ENCODE data around the gene RASAL2.
"Not testable (repeated sequence)": the region's sequence is repeated elsewhere in the genome, so short reads cannot be mapped to it uniquely, and the experiment has no call there.

RASAL2 gene

DNA sequence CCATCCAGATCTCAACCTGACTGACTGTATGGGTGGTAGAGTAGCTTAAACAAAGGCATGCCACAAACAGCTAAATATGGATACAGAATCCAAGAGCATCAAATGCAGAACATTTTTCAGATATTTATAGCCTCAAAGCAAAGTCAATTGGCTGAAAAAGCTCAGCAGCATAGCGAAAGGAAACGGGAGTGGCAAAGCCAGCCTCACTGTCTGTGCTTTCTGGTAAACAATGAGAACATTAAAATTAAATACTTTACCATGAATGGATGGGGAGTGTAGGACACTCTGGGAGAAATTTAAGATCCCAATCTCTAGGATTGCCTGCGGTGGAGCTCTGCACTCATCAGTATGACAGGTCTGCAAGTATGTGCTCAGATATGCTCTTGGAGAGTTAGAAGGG is 4.4 kb downstream of the RASAL2 start:
- Histone ChIP-seq H3K9ac (ENCODE audit: low read length) (no peak overlapping the region), H3K9me3 (ENCODE audit: control insufficient read depth, low read depth, low read length) (no peaks in the 10 kb centered on the region), H3K27me3 (ENCODE audit: control insufficient read depth, insufficient read depth, low read length) (no peaks in the 10 kb centered on the region)

GRCh38 chr1:178101266-178101630 is 7.3 kb downstream of the RASAL2 start:
- H3K4me3 ChIP-seq (ENCODE audit: low read length), result no peak overlapping the region
- no peaks in the 10 kb centered on the region for H3K27me3 ChIP-seq (ENCODE audit: control insufficient read depth, insufficient read depth, low read length)
- H3K9ac ChIP-seq (ENCODE audit: low read length), result no peak overlapping the region
- peaks cover 11% of the 10 kb centered on the region for H3K4me1 ChIP-seq (ENCODE audit: control insufficient read depth, low read depth, low read length)
- H3K27ac ChIP-seq (ENCODE audit: low read length), result no peak overlapping the region
- no peaks in the 10 kb centered on the region for H3K9me3 ChIP-seq (ENCODE audit: control insufficient read depth, low read depth, low read length)
- H3K36me3 ChIP-seq (ENCODE audit: control insufficient read depth, low read depth, low read length), result no peaks in the 10 kb centered on the region

More for the DNA sequence above, 4.4 kb downstream of the RASAL2 start:
- no peak overlapping the region for H3K27ac ChIP-seq (ENCODE audit: low read length)
- H3K4me3 ChIP-seq (ENCODE audit: low read length), result no peak overlapping the region
- H3K36me3 ChIP-seq (ENCODE audit: control insufficient read depth, low read depth, low read length), result no peaks in the 10 kb centered on the region
- H3K4me1 ChIP-seq (ENCODE audit: control insufficient read depth, low read depth, low read length), result peaks cover 20% of the 10 kb centered on the region

DNA sequence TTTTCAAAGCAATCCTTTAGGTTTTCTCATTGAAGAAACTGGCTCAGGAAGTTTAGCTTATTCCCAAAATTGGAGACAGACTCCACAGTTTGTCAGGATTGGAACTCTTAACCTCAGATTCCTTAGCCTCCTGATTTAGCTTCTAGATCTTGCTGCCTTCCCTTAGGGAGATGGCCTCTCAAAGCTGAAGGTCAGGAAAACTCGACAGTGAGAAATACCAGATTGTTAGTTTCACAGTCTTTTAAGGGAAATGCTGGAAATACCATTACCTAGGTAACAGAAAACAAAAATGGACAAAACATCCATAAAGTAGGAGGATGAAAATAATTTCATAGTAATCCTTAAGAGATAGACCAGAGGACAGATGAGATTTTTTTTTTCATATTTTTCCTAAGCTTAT is 7.8 kb downstream of the RASAL2 start:
- Histone ChIP-seq H3K27ac (ENCODE audit: low read length) (no peak overlapping the region), H3K4me1 (ENCODE audit: control insufficient read depth, low read depth, low read length) (peaks cover 11% of the 10 kb centered on the region), H3K9me3 (ENCODE audit: control insufficient read depth, low read depth, low read length) (no peaks in the 10 kb centered on the region), H3K36me3 (ENCODE audit: control insufficient read depth, low read depth, low read length) (no peaks in the 10 kb centered on the region), H3K9ac (ENCODE audit: low read length) (no peak overlapping the region), H3K4me3 (ENCODE audit: low read length) (no peak overlapping the region), H3K27me3 (ENCODE audit: control insufficient read depth, insufficient read depth, low read length) (no peaks in the 10 kb centered on the region)

DNA sequence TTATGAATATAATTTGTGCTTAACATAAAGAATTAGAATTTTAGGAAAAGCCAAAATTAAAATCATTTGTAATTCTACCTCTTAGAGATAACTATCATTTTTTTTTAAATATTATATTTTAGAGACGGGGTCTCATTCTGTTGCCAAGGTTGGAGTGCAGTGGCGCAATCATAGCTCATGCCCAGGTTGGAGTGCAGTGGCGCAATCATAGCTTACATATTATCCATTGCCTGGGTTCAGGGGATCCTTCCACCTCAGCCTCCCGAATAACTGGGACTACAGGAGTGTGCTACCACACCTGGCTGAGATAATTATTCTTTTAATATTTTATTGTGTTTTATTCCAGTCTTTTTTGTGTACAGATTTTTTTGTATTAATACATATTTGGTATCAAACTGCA is 8.3 kb downstream of the RASAL2 start:
- H3K27me3 ChIP-seq (ENCODE audit: control insufficient read depth, insufficient read depth, low read length), result no peaks in the 10 kb centered on the region
- H3K9ac ChIP-seq (ENCODE audit: low read length), result no peak overlapping the region
- no peaks in the 10 kb centered on the region for H3K9me3 ChIP-seq (ENCODE audit: control insufficient read depth, low read depth, low read length)
- H3K27ac ChIP-seq (ENCODE audit: low read length), result no peak overlapping the region
- H3K36me3 ChIP-seq (ENCODE audit: control insufficient read depth, low read depth, low read length), result no peaks in the 10 kb centered on the region
- H3K4me1 ChIP-seq (ENCODE audit: control insufficient read depth, low read depth, low read length), result peaks cover 8% of the 10 kb centered on the region
- no peak overlapping the region for H3K4me3 ChIP-seq (ENCODE audit: low read length)

GRCh38 chr1:178107823-178108222 is 13.9 kb downstream of the RASAL2 start:
- peaks cover under 1% of the 10 kb centered on the region for H3K4me1 ChIP-seq (ENCODE audit: control insufficient read depth, low read depth, low read length)
- no peaks in the 10 kb centered on the region for H3K36me3 ChIP-seq (ENCODE audit: control insufficient read depth, low read depth, low read length)
- no peaks in the 10 kb centered on the region for H3K27me3 ChIP-seq (ENCODE audit: control insufficient read depth, insufficient read depth, low read length)
- H3K9me3 ChIP-seq (ENCODE audit: control insufficient read depth, low read depth, low read length), result no peaks in the 10 kb centered on the region
- no peak overlapping the region for H3K27ac ChIP-seq (ENCODE audit: low read length)
- H3K9ac ChIP-seq (ENCODE audit: low read length), result no peak overlapping the region
- H3K4me3 ChIP-seq (ENCODE audit: low read length), result no peak overlapping the region

DNA sequence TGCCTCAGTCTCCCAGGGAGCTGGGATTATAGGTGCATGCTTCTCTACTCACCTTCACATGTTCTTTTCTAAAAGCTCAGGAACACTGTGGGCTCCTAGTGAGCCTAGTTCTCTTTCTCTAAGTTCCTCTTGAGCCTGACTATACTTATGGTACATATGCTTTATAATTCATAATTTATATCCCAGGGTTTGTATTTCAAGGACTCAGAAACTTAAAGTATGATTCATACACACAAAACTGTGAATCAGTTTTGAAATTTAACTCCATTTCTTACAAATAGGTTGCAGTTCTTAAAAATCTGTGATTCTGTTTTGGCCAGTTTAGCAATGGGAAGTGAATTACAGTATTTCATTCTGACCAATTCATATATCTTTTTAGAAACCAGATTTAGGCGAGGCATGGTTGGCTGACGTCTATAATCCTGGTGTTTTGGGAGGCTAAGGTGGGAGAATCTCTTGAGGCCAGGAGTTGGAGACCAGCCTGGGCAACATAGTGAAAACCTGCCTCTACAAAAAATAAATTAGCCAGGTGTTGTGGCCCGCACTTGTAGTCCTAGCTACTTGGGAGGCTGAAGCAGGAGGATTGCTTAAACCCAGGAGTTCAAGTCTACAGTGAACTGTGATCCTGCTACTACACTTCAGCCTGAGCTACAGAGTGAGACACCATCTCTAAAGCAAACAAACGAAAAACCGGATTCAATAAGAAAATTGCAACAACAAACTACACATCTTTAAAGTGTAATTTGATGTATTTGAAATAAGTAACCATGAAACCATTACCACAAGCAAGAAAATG is 15.6 kb downstream of the RASAL2 start:
- Histone ChIP-seq H3K4me3 (ENCODE audit: low read length) (no peak overlapping the region), H3K36me3 (ENCODE audit: control insufficient read depth, low read depth, low read length) (no peaks in the 10 kb centered on the region), H3K27ac (ENCODE audit: low read length) (no peak overlapping the region)

DNA sequence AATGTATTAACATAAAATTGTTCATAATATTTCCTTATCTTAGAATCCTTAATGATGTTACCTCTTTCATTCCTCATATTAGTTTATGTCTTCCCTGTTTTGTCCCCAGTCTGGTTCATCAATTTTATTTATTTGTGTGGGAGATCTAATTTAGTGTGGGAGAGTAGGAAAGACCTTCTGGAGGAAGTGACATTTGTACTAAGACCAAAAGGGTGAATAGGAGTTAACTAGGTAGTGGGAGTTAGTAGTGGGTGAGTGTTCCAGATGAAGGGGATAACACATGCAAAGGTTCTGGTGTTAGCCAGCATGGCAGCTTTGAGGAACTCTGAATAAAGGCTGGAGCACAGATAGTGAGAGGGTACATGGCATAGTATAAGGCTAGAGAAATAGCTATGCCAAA is 21.4 kb downstream of the RASAL2 start:
- Histone ChIP-seq H3K9me3 (ENCODE audit: control insufficient read depth, low read depth, low read length) (no peaks in the 10 kb centered on the region), H3K9ac (ENCODE audit: low read length) (no peak overlapping the region), H3K27me3 (ENCODE audit: control insufficient read depth, insufficient read depth, low read length) (no peaks in the 10 kb centered on the region), H3K4me3 (ENCODE audit: low read length) (no peak overlapping the region), H3K4me1 (ENCODE audit: control insufficient read depth, low read depth, low read length) (peaks cover 3% of the 10 kb centered on the region), H3K36me3 (ENCODE audit: control insufficient read depth, low read depth, low read length) (no peaks in the 10 kb centered on the region), H3K27ac (ENCODE audit: low read length) (no peak overlapping the region)

More for the DNA sequence above, 15.6 kb downstream of the RASAL2 start:
- Histone ChIP-seq H3K4me1 (ENCODE audit: control insufficient read depth, low read depth, low read length) (peaks cover 3% of the 10 kb centered on the region), H3K27me3 (ENCODE audit: control insufficient read depth, insufficient read depth, low read length) (no peaks in the 10 kb centered on the region), H3K9me3 (ENCODE audit: control insufficient read depth, low read depth, low read length) (no peaks in the 10 kb centered on the region), H3K9ac (ENCODE audit: low read length) (no peak overlapping the region)

DNA sequence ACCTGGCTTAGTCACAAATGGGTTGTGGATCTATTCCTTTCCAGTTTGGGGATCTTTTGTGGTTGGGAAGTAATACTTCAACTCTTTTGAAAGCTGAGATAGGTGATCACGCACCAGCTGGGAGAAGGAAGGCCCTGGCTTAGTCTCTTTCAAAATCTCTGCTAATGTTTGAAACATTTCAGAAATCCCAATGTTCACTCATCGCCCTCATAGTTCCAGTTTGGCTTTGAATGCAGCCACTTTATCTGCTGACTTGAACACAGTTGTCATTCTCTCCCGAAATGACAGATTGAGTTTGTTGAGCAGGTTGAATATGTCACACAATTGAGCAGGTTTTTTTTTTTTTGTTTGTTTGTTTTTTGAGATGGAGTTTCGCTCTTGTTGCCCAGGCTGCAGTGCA is 24.6 kb downstream of the RASAL2 start:
- no peaks in the 10 kb centered on the region for H3K27me3 ChIP-seq (ENCODE audit: control insufficient read depth, insufficient read depth, low read length)
- H3K36me3 ChIP-seq (ENCODE audit: control insufficient read depth, low read depth, low read length), result no peaks in the 10 kb centered on the region
- peaks cover 11% of the 10 kb centered on the region for H3K4me1 ChIP-seq (ENCODE audit: control insufficient read depth, low read depth, low read length)
- H3K27ac ChIP-seq (ENCODE audit: low read length), result no peak overlapping the region
- no peak overlapping the region for H3K9ac ChIP-seq (ENCODE audit: low read length)
- no peak overlapping the region for H3K4me3 ChIP-seq (ENCODE audit: low read length)
- H3K9me3 ChIP-seq (ENCODE audit: control insufficient read depth, low read depth, low read length), result no peaks in the 10 kb centered on the region

DNA sequence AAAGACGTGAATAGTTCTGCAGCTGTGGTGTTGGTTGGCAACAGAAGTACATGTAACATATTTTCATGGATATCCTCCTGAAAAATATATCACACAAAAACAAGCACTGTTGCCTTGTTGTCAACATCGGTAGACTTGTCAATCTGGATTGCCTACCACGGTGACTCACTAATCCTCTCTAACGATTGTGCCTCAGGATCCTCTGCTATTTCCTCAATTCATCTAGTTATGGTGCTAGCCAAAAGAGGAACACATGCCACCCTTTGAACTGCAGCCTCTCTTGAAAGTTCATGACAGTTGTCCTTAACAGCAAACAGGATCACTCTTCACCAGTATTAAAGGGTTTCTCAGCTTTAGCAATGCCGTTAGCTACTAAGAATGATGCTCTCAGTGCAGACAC is 25.7 kb downstream of the RASAL2 start:
- H3K4me3 ChIP-seq (ENCODE audit: low read length), result no peak overlapping the region
- H3K27ac ChIP-seq (ENCODE audit: low read length), result no peak overlapping the region
- H3K27me3 ChIP-seq (ENCODE audit: control insufficient read depth, insufficient read depth, low read length), result no peaks in the 10 kb centered on the region
- H3K36me3 ChIP-seq (ENCODE audit: control insufficient read depth, low read depth, low read length), result no peaks in the 10 kb centered on the region
- H3K9me3 ChIP-seq (ENCODE audit: control insufficient read depth, low read depth, low read length), result no peaks in the 10 kb centered on the region
- H3K4me1 ChIP-seq (ENCODE audit: control insufficient read depth, low read depth, low read length), result peaks cover 11% of the 10 kb centered on the region
- H3K9ac ChIP-seq (ENCODE audit: low read length), result no peak overlapping the region

DNA sequence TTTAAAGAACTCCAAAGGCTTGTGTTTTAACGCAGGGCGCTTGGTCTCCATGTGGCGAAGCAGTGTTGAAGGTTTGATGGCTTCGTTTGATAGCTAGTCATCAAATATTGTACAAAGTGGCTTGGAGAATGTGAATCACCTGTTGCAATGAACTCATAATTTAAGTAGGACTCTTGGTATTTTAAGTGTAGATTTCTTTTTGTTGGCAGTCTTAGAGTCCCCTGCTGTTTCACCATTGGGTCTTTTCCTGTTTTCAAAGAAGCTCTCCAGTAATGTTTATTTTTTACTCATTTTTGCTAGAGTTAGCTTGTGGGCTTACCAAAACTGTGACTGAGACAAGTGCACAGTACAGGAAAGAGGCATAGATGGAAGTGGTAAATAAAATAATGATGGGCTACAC is 26.2 kb downstream of the RASAL2 start:
- peaks cover 11% of the 10 kb centered on the region for H3K4me1 ChIP-seq (ENCODE audit: control insufficient read depth, low read depth, low read length)
- no peak overlapping the region for H3K27ac ChIP-seq (ENCODE audit: low read length)
- H3K27me3 ChIP-seq (ENCODE audit: control insufficient read depth, insufficient read depth, low read length), result no peaks in the 10 kb centered on the region
- no peaks in the 10 kb centered on the region for H3K36me3 ChIP-seq (ENCODE audit: control insufficient read depth, low read depth, low read length)
- H3K4me3 ChIP-seq (ENCODE audit: low read length), result no peak overlapping the region
- H3K9me3 ChIP-seq (ENCODE audit: control insufficient read depth, low read depth, low read length), result no peaks in the 10 kb centered on the region
- no peak overlapping the region for H3K9ac ChIP-seq (ENCODE audit: low read length)

GRCh38 chr1:178120520-178121052 is 26.7 kb downstream of the RASAL2 start:
- H3K4me3 ChIP-seq (ENCODE audit: low read length); H3K27me3 ChIP-seq (ENCODE audit: control insufficient read depth, insufficient read depth, low read length); H3K9ac ChIP-seq (ENCODE audit: low read length); H3K27ac ChIP-seq (ENCODE audit: low read length); H3K9me3 ChIP-seq (ENCODE audit: control insufficient read depth, low read depth, low read length); H3K36me3 ChIP-seq (ENCODE audit: control insufficient read depth, low read depth, low read length): not testable (repeated sequence)
- peaks cover 11% of the 10 kb centered on the region for H3K4me1 ChIP-seq (ENCODE audit: control insufficient read depth, low read depth, low read length)

- H3K4me1 ChIP-seq (ENCODE audit: control insufficient read depth, low read depth, low read length), result peaks cover 11% of the 10 kb centered on the region
- no peaks in the 10 kb centered on the region for H3K36me3 ChIP-seq (ENCODE audit: control insufficient read depth, low read depth, low read length)
- no peak overlapping the region for H3K9ac ChIP-seq (ENCODE audit: low read length)
- no peaks in the 10 kb centered on the region for H3K9me3 ChIP-seq (ENCODE audit: control insufficient read depth, low read depth, low read length)
- H3K4me3 ChIP-seq (ENCODE audit: low read length), result peak overlapping the region; percentile 7
- H3K27ac ChIP-seq (ENCODE audit: low read length), result peak overlapping the region; percentile 18
- H3K27me3 ChIP-seq (ENCODE audit: control insufficient read depth, insufficient read depth, low read length), result no peaks in the 10 kb centered on the region
Observed at GRCh38 chr1:178121883-178122282, 28.0 kb downstream of the RASAL2 start.
